Measurements from ENCODE around the gene ARV1. TPM values are rescaled to one million over a fixed set of nuclear protein-coding genes. Genes with fewer than 3 reads are reported as not detected.

The ARV1 gene
- total and polyA plus RNA-seq, 2 of the 13 experiments (the other 11 are each of a cell fraction or from before 2014, with no cell fraction given): 13.0 to 15.2 TPM

GRCh38 chr1:231013391-231014015, 34.6 kb downstream of the ARV1 start:
- H3K4me2 ChIP-seq (ENCODE audit: low read depth, low read length): no peak overlapping the region
- H3K4me3 ChIP-seq (replicated peaks in 1 of 3; ENCODE audit: insufficient read depth in 1 of 3, low read depth in 2 of 3, low read length in 3 of 3): no peak overlapping the region
- DNase-seq (ENCODE audit: low spot score) (no peak), ATAC-seq (no peak), FAIRE-seq (no peak)
- in situ Hi-C loops (cut with HindIII; ENCODE audit: extremely low pct_ligation_motif_present, low pct_unique_long_range_greater_than_20kb) (no loop called here), intact Hi-C loops (cut with micrococcal nuclease; ENCODE audit: unreplicated experiment) (no loop called here)
- H3K4me1 ChIP-seq (ENCODE audit: insufficient read depth, low read length): 0 out of 2 replicates have a peak, but pooled peaks cover 6% of the 10 kb centered on the region
- ChIA-PET POLR2A (no interaction called here), CTCF (ENCODE audit: low intra/inter-chr PET ratio, low total read pairs) (no interaction called here)
- WGBS (ENCODE audit: low lambda C conversion rate): 32% methylated on average over 3 of the region's 3 CpGs
- no TSS peak for BruUV-seq (replicated peaks)
- no peaks in the 10 kb centered on the region for H3K79me2 ChIP-seq (ENCODE audit: insufficient read depth, low read length)
- H3K9ac ChIP-seq (ENCODE audit: insufficient read depth, low read depth, low read length): no peak overlapping the region
- no peaks in the 10 kb centered on the region for H3K9me3 ChIP-seq (ENCODE audit: low read length)
- no peak overlapping the region for H2AFZ ChIP-seq (ENCODE audit: low read length)
- no peaks in the 10 kb centered on the region for H3K36me3 ChIP-seq (replicated peaks in 1 of 2; ENCODE audit: control insufficient read depth in 1 of 2, insufficient read depth in 2 of 2, low read length in 2 of 2)
- peaks cover 0 to 1% of the 10 kb centered on the region in 2 experiments; a peak in 1 of 5 replicates for H3K27me3 ChIP-seq (ENCODE audit: control insufficient read depth in 1 of 2, insufficient read depth in 2 of 2, low read length in 2 of 2)
- no peaks in the 10 kb centered on the region for H4K20me1 ChIP-seq (ENCODE audit: insufficient read depth, low read length)
- H3K27ac ChIP-seq (ENCODE audit: extremely low read length, insufficient read depth, low read length): no peak overlapping the region
- no peak for TF ChIP-seq ZNF224 (CRISPR knock-in tag; IDR thresholded peaks at IDR 0.05)
- no peak for TF ChIP-seq ZNF737 (CRISPR knock-in tag; IDR thresholded peaks at IDR 0.05; ENCODE audit: borderline replicate concordance)
- TF ChIP-seq CHD4 (IDR thresholded peaks at IDR 0.05; ENCODE audit: borderline replicate concordance, low read length): no peak
- no peak for TF ChIP-seq KIAA2018 (CRISPR knock-in tag; IDR thresholded peaks at IDR 0.05; ENCODE audit: borderline replicate concordance)
- TF ChIP-seq ZFP37 (CRISPR knock-in tag; IDR thresholded peaks at IDR 0.05; ENCODE audit: borderline replicate concordance): no peak
- TF ChIP-seq MED8 (CRISPR knock-in tag; IDR thresholded peaks at IDR 0.05; ENCODE audit: insufficient replicate concordance): no peak
- TF ChIP-seq MTF2 (CRISPR knock-in tag; IDR thresholded peaks at IDR 0.05; ENCODE audit: borderline replicate concordance): no peak
- TF ChIP-seq CENPT (CRISPR knock-in tag; IDR thresholded peaks at IDR 0.05; ENCODE audit: low read depth): no peak
- TF ChIP-seq ZNF788 (CRISPR knock-in tag; IDR thresholded peaks at IDR 0.05; ENCODE audit: borderline replicate concordance): no peak
- TF ChIP-seq PLSCR1 (CRISPR knock-in tag; IDR thresholded peaks at IDR 0.05; ENCODE audit: borderline replicate concordance): no peak
- TF ChIP-seq MAFG (CRISPR knock-in tag; IDR thresholded peaks at IDR 0.05): no peak
- no peak for TF ChIP-seq ZNF430 (CRISPR knock-in tag; IDR thresholded peaks at IDR 0.05)
- TF ChIP-seq PLRG1 (conservative IDR thresholded peaks at IDR 0.05): no peak
- no peak for TF ChIP-seq TSC22D2 (CRISPR knock-in tag; IDR thresholded peaks at IDR 0.05; ENCODE audit: borderline replicate concordance)
- no peak for TF ChIP-seq MTA1 (CRISPR knock-in tag; IDR thresholded peaks at IDR 0.05; ENCODE audit: borderline replicate concordance)

Measured in HepG2 (cell line).